Measurements from ENCODE around the gene ANKS6. TPM values are rescaled to one million over a fixed set of nuclear protein-coding genes. Genes with fewer than 3 reads are reported as not detected.

Gene ANKS6
- total RNA-seq, 2 donors from 2014 or later = 13.2 to 32.0 TPM

DNA sequence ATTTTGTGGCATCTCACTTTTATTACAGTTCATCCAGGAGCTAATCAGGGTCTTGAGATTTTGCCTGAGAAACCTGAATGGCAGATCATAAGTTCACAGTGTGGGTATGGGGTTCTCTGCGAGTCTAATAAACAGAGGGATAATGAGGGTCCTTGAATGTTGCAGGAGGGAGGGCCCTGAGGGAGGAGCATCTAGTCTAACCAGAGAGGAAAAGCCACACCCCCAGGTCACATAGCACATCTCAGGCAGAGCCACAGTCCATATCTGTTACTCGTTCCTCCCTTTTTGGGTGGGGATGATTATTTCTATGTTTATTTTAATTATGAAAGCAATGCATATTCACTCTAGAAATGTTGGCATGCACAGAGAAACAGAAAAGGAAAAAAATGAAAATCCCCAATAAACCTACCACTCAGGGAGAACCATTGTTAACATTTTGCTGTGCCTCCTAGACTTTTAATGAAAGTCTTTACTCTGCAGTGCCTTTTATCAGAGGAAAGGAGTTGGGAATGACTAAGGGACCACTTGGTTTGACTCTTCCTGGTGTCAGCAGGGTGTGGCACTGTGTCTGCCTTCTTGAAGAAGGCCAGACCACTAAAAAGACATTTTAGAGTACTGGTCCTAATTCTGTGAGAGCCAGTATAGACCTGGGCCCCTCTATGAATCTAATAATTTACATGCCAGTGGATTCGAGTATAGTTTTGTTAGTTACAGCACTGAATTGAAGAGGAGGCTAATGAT, 13.9 kb upstream of the ANKS6 start:
- Histone ChIP-seq H3K27me3 (no peaks in the 10 kb centered on the region), H3K4me3 (no peak overlapping the region), H3K9me3 (no peaks in the 10 kb centered on the region), H3K4me1 (peaks cover 32% of the 10 kb centered on the region), H3K36me3 (replicated peaks in 1 of 2; ENCODE audit: insufficient read depth in 1 of 2, low read depth in 2 of 2) (no peaks in the 10 kb centered on the region), H3K27ac (peak overlapping the region in 2 of 4 donors; percentile 6 to 56)
- no peak for DNase-seq
- no peak for TF ChIP-seq POLR2A (IDR thresholded peaks at IDR 0.05)
- TF ChIP-seq CTCF (IDR thresholded peaks at IDR 0.05) = no peak
- ATAC-seq = no peak
- intact Hi-C loops (cut with DNase I) = no loop called here
- 52 to 57% methylated on average over 3 of the region's 3 CpGs for WGBS, 2 donors

DNA sequence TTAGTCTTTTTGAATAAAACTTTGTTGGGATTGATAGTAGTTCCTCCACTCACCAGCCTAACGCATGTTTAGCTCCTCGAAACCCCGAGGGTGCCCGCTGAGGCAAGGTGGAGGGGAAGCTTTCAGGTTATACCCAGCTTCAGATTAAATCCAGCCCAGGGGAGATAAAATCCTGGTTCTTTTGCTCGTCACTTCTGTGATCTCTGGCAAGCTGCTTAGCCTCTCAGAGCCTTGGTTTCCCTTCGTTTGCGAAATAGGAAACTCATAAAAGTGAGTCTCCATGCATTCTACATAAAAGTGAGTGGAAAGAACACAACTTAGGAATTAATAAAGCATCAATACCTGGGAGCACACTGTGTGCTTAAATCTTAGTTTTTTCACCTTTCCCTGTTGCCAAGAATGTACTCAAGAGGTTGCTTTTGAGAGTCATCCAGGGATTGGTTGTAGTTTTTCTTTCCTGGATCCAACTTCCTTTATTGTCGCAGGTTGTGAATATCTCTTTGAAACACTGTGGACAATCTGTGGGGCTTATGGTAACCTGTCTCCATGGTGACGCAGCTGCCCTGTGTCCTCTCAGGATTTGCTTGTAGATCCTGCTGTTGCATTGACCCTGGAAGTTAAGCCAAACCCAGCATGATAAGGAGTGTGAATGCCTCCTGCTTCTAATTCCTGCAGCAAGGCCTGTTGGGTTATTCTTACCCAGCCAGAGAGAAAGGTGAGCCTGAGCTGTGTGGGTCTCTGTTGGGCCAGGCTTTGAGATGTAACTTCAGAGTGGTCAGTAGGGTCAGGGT, 13.2 kb upstream of the ANKS6 start:
- H3K9me3 ChIP-seq = no peaks in the 10 kb centered on the region
- H3K27me3 ChIP-seq = no peaks in the 10 kb centered on the region
- peak overlapping the region in 3 of 4 donors; percentile 6 to 56 (median 38) for H3K27ac ChIP-seq
- DNase-seq (peak; percentile 58 to 84 (median 68)), ATAC-seq (peak; percentile 72)
- intact Hi-C loops (cut with DNase I) = no loop called here
- peaks cover 32% of the 10 kb centered on the region for H3K4me1 ChIP-seq
- TF ChIP-seq POLR2A (IDR thresholded peaks at IDR 0.05) = no peak
- TF ChIP-seq CTCF (IDR thresholded peaks at IDR 0.05) = no peak
- H3K36me3 ChIP-seq (replicated peaks in 1 of 2; ENCODE audit: insufficient read depth in 1 of 2, low read depth in 2 of 2) = no peaks in the 10 kb centered on the region
- 58 to 77% methylated on average over 9 of the region's 9 CpGs for WGBS, 2 donors
- no peak overlapping the region for H3K4me3 ChIP-seq

- Histone ChIP-seq H3K27me3 (no peaks in the 10 kb centered on the region), H3K9me3 (no peaks in the 10 kb centered on the region), H3K4me3 (no peak overlapping the region), H3K36me3 (replicated peaks in 1 of 2; ENCODE audit: insufficient read depth in 1 of 2, low read depth in 2 of 2) (no peaks in the 10 kb centered on the region), H3K27ac (peak overlapping the region in 3 of 4 donors; percentile 38 to 56 (median 42)), H3K4me1 (peaks cover 32% of the 10 kb centered on the region)
- ATAC-seq (no peak), DNase-seq (no peak)
- intact Hi-C loops (cut with DNase I) = no loop called here
- TF ChIP-seq CTCF (IDR thresholded peaks at IDR 0.05) = no peak
- WGBS, 2 donors = 34 to 57% methylated on average over 2 of the region's 2 CpGs
These were observed 12.5 kb upstream of the ANKS6 start for GRCh38 chr9:98808875-98809274.

DNA sequence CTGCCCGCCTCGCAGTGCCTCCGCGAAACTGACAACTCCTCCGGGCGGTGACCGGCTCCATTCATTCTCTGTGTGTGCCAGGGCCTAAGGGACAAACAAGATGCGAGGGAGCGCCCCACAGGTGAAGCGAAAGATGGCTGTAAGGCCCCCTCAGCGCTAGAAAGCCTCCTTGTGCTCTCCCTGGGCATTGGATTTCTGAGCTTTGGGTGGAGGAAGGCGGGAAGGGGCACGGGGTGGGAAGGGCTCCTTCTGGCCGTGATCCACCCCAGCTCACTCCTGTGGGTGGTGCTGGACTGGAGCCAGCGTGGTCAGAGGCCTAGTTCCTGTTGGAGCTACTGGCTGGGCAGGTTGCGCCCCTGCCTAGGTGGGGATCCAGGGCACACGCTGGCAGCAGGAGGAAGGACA, 12.1 kb upstream of the ANKS6 start:
- DNase-seq = peak; percentile 64 to 82 (median 72)
- 10 to 12% methylated on average over 14 to 17 of the region's 17 CpGs for WGBS, 2 donors
- peaks cover 32% of the 10 kb centered on the region for H3K4me1 ChIP-seq

More for the DNA sequence above, 12.1 kb upstream of the ANKS6 start:
- Histone ChIP-seq H3K4me3 (peak overlapping the region in 1 of 2 donors; percentile 23), H3K9me3 (no peaks in the 10 kb centered on the region), H3K27me3 (no peaks in the 10 kb centered on the region), H3K27ac (peak overlapping the region in 2 of 4 donors; percentile 38 to 42), H3K36me3 (replicated peaks in 1 of 2; ENCODE audit: insufficient read depth in 1 of 2, low read depth in 2 of 2) (no peaks in the 10 kb centered on the region)
- ATAC-seq = peak; percentile 41
- intact Hi-C loops (cut with DNase I) = no loop called here
- TF ChIP-seq CTCF (IDR thresholded peaks at IDR 0.05) (no peak), POLR2A (IDR thresholded peaks at IDR 0.05) (peak in 1 of 3 donors; percentile 13)
